Stimulated activated CD8-positive, alpha-beta memory T cell treated with anti-CD3 and anti-CD28 coated beads, Interleukin-12 subunit alpha, Interleukin-12 subunit beta, amount 100 ng/mL, for 24 hours (primary cell): ENCODE measurements around the gene PLD1.

Source experiments
- DNase-seq: peaks from one replicate; pipeline ENCODE4 v3.0.0-alpha.2; 2020; ENCODE audit errors: extremely low read depth

The PLD1 gene

DNA sequence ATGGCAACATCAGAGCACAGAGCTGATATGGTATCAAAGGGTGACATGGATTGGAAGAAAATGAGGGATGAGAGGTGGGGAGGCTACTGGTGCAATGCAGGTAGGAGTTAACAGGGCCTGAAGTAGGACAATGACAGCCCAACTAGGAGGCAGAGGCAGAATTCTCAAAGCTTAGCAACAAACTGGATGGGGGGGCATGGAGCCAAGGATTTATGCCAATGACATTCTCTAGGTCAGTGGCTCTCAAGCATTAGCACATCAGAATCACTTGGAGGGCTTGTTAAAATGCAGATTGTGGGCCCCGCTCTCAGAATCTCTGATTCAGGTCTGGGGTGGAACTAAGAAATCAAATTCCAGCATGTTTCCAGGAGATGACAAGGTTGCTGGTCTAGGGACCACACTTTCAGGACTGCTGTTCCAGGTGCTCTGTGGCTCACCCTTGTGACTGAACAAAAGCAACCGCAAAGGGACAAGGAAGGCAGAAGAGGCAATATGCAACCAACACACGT lies 252.0 kb downstream of the PLD1 start:
- DNase-seq, result no peak

DNA sequence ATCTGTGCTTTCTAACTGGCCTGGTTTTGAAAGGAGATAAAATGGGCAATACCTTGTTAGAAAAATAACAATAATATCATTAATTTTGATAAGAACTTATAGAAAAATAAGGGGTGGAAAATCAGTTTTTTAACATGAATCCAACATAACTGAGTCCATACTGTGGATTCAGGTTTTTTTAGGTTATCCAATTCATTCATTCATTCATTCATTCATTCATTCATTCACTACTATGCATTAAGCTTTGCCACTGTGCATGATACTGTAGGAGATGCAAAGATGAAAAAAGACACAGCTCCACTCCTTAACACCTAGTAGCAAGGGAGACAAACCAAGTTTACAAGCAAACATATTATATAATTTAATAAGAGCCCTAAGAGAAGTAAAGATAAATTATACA lies 253.1 kb downstream of the PLD1 start:
- DNase-seq, result no peak

DNA sequence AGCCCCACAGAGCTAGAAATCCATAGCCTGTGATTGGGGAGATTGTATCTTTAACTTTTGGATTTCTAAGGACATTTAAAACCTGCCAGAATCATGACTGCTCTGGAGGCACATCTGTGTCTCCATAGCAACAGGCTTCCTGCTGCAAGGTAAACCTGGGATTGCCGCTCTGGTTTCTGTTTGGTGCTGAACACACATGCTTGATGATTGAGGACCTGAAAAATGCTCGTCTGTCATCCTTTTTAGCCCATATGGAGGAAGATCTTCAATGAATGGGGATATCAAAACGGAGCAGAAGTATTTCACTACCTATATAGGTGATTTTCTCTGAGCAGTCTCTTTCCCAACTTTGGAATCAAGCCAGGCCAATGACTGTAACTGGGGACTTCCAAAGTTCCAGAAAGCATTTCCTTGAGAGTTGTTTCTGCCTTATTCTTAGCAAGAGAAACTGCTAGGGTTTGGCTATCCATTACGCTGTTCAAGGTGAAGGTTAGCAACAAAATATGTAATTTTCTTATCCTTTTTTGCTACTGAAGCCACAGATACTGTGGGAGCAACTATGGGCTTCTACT lies 253.6 kb downstream of the PLD1 start:
- no peak for DNase-seq

- no peak for DNase-seq
Observed at GRCh38 chr3:171556148-171556547, 254.1 kb downstream of the PLD1 start.

DNA sequence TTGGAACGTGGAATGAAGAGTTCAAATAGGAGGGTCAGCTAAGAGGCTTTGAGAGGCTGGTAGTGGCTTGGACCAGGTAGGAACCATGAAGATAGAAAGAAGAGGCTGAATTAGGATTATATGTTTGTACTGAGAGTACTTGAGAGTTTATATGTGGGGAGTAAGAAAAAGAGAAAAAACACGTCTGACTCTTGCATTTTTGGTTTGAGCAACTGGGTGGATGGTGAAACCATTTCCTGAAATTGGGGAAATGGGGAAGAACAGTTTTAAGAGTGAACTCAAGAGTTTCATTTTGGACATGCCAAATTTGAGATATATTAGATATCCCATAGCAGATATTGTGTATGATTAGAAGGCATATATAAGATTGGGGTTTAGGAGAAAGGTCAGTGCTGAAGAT lies 257.2 kb downstream of the PLD1 start:
- DNase-seq, result no peak

DNA sequence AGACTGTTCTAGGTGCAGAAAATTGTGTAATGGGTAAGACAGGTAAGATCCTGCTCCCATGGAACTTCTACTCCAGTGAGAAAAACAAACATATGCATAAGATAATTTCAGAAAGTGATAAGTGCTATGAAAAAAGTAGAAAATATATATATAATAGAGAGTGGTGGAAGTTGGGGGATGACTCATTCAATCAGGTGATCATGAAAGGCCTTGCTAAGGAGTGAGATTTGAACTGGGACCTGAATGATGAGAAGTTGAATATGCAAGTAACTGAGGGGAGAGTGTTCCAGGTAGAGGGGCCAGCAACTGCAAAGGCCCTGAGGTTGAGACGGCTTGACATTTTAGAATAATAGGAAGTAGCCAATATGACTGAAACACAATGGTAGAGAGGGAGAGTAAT lies 257.8 kb downstream of the PLD1 start:
- DNase-seq, result no peak

- no peak for DNase-seq
Observed at GRCh38 chr3:171551296-171551695, 259.0 kb downstream of the PLD1 start.
